ENCODE data around the gene HERC4. TPM values are rescaled to one million over a fixed set of nuclear protein-coding genes. Genes with fewer than 3 reads are reported as not detected.

Gene HERC4
- total RNA-seq, 1 donor from 2014 or later = 56.9 TPM

GRCh38 chr10:68067508-68067907, 7.6 kb downstream of the HERC4 start:
- Mint-ChIP-seq H3K9me3 (ENCODE audit: unreplicated experiment) (no peaks in the 10 kb centered on the region), H3K27me3 (ENCODE audit: low read depth, unreplicated experiment) (no peaks in the 10 kb centered on the region), H3K4me1 (ENCODE audit: low read depth, unreplicated experiment) (peaks cover 19% of the 10 kb centered on the region), H3K36me3 (ENCODE audit: low read depth, unreplicated experiment) (no peaks in the 10 kb centered on the region), H3K4me3 (ENCODE audit: unreplicated experiment) (no peak overlapping the region), H3K27ac (ENCODE audit: unreplicated experiment) (no peak overlapping the region)
- no peak overlapping the region for H3K9ac ChIP-seq (ENCODE audit: low read length)
- H3K27ac ChIP-seq (ENCODE audit: low read depth, low read length) = no peak overlapping the region
- H3K4me1 ChIP-seq (ENCODE audit: insufficient read depth, low read length) = no peaks in the 10 kb centered on the region
- no peak overlapping the region for H3K4me2 ChIP-seq (ENCODE audit: low read length)
- no peak for DNase-seq (ENCODE audit: low read depth)
- H3K79me2 ChIP-seq (ENCODE audit: insufficient read depth, low read length) = peaks cover 97% of the 10 kb centered on the region
- TF ChIP-seq CTCF (IDR thresholded peaks at IDR 0.05; ENCODE audit: insufficient read depth, low read depth, low read length) = no peak
- TF ChIP-seq EZH2 (IDR thresholded peaks at IDR 0.05; ENCODE audit: insufficient read depth, low read length) = no peak
- H3K27me3 ChIP-seq (ENCODE audit: insufficient read depth, low read length) = no peaks in the 10 kb centered on the region
- no peak overlapping the region for H3K4me3 ChIP-seq (ENCODE audit: insufficient read depth, low read depth, low read length)
- H3K36me3 ChIP-seq (ENCODE audit: insufficient read depth, low read length) = peaks cover 17% of the 10 kb centered on the region
- H4K20me1 ChIP-seq (ENCODE audit: insufficient read depth, low read length) = peaks cover 37% of the 10 kb centered on the region
- FAIRE-seq = no peak
- H3K9me3 ChIP-seq (ENCODE audit: insufficient read depth, low read depth, low read length) = no peaks in the 10 kb centered on the region
- no peak overlapping the region for H2AFZ ChIP-seq (ENCODE audit: low read depth, low read length)

GRCh38 chr10:68067029-68067428, 8.1 kb downstream of the HERC4 start:
- H3K4me1 ChIP-seq (ENCODE audit: insufficient read depth, low read length) = no peaks in the 10 kb centered on the region
- FAIRE-seq = no peak
- no peak overlapping the region for H3K4me2 ChIP-seq (ENCODE audit: low read length)
- Mint-ChIP-seq H3K4me1 (ENCODE audit: low read depth, unreplicated experiment) (peaks cover 17% of the 10 kb centered on the region), H3K27ac (ENCODE audit: unreplicated experiment) (no peak overlapping the region), H3K4me3 (ENCODE audit: unreplicated experiment) (no peak overlapping the region), H3K9me3 (ENCODE audit: unreplicated experiment) (no peaks in the 10 kb centered on the region), H3K36me3 (ENCODE audit: low read depth, unreplicated experiment) (no peaks in the 10 kb centered on the region), H3K27me3 (ENCODE audit: low read depth, unreplicated experiment) (no peaks in the 10 kb centered on the region)
- TF ChIP-seq CTCF (IDR thresholded peaks at IDR 0.05; ENCODE audit: insufficient read depth, low read depth, low read length) (no peak), EZH2 (IDR thresholded peaks at IDR 0.05; ENCODE audit: insufficient read depth, low read length) (no peak)
- no peaks in the 10 kb centered on the region for H3K9me3 ChIP-seq (ENCODE audit: insufficient read depth, low read depth, low read length)
- no peak for DNase-seq (ENCODE audit: low read depth)
- H3K9ac ChIP-seq (ENCODE audit: low read length) = no peak overlapping the region
- no peak overlapping the region for H2AFZ ChIP-seq (ENCODE audit: low read depth, low read length)
- peaks cover 17% of the 10 kb centered on the region for H3K36me3 ChIP-seq (ENCODE audit: insufficient read depth, low read length)
- H4K20me1 ChIP-seq (ENCODE audit: insufficient read depth, low read length) = peaks cover 33% of the 10 kb centered on the region
- no peak overlapping the region for H3K27ac ChIP-seq (ENCODE audit: low read depth, low read length)
- no peaks in the 10 kb centered on the region for H3K27me3 ChIP-seq (ENCODE audit: insufficient read depth, low read length)
- no peak overlapping the region for H3K4me3 ChIP-seq (ENCODE audit: insufficient read depth, low read depth, low read length)
- peaks cover 95% of the 10 kb centered on the region for H3K79me2 ChIP-seq (ENCODE audit: insufficient read depth, low read length)

GRCh38 chr10:68053553-68053952, 21.5 kb downstream of the HERC4 start:
- H3K9me3 ChIP-seq (ENCODE audit: insufficient read depth, low read depth, low read length) = no peaks in the 10 kb centered on the region
- Mint-ChIP-seq H3K9me3 (ENCODE audit: unreplicated experiment) (no peaks in the 10 kb centered on the region), H3K36me3 (ENCODE audit: low read depth, unreplicated experiment) (peaks cover 8% of the 10 kb centered on the region), H3K4me3 (ENCODE audit: unreplicated experiment) (no peak overlapping the region), H3K27ac (ENCODE audit: unreplicated experiment) (no peak overlapping the region), H3K27me3 (ENCODE audit: low read depth, unreplicated experiment) (no peaks in the 10 kb centered on the region), H3K4me1 (ENCODE audit: low read depth, unreplicated experiment) (no peaks in the 10 kb centered on the region)
- no peak overlapping the region for H3K4me3 ChIP-seq (ENCODE audit: insufficient read depth, low read depth, low read length)
- peaks cover 11% of the 10 kb centered on the region for H3K36me3 ChIP-seq (ENCODE audit: insufficient read depth, low read length)
- no peaks in the 10 kb centered on the region for H3K4me1 ChIP-seq (ENCODE audit: insufficient read depth, low read length)
- H3K4me2 ChIP-seq (ENCODE audit: low read length) = no peak overlapping the region
- H2AFZ ChIP-seq (ENCODE audit: low read depth, low read length) = no peak overlapping the region
- TF ChIP-seq EZH2 (IDR thresholded peaks at IDR 0.05; ENCODE audit: insufficient read depth, low read length) = no peak
- TF ChIP-seq CTCF (IDR thresholded peaks at IDR 0.05; ENCODE audit: insufficient read depth, low read depth, low read length) = no peak
- H4K20me1 ChIP-seq (ENCODE audit: insufficient read depth, low read length) = peaks cover 24% of the 10 kb centered on the region
- no peaks in the 10 kb centered on the region for H3K27me3 ChIP-seq (ENCODE audit: insufficient read depth, low read length)
- DNase-seq (ENCODE audit: low read depth) (peak; percentile 45), FAIRE-seq (no peak)
- H3K79me2 ChIP-seq (ENCODE audit: insufficient read depth, low read length) = peaks cover 74% of the 10 kb centered on the region
- no peak overlapping the region for H3K27ac ChIP-seq (ENCODE audit: low read depth, low read length)
- H3K9ac ChIP-seq (ENCODE audit: low read length) = no peak overlapping the region

All from astrocyte (in vitro differentiated cells and primary cell).